GM21526 (cell line): Measurements from ENCODE around the gene THNSL1.
"Not testable (repeated sequence)": the region's sequence is repeated elsewhere in the genome, so short reads cannot be mapped to it uniquely, and the experiment has no call there.

ENCODE experiments used
- ATAC-seq: cut with Tn5 transposase; IDR thresholded peaks from one replicate; pipeline ENCODE4 v1.9.1; 2021; ENCODE audit warnings: moderate library complexity; ENCODE audit not compliant: unreplicated experiment, low FRiP score

Gene THNSL1

DNA sequence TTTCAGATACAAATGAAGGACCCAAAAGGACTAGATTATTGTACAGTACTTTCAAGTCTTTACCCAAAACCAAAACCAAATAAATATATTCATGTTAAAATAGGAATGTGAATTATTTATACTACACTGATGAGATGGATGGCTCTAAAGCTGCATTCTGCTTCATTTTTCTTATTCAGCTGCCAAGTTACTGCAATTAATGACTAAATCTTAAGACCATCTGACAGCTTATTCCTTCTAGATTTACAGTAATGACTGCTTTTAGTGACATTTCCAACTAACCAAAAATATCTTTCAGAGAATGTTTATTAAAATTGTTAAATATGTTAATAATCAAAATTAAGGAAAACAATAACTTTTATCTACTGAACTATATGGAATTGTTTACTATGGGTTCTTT lies 21.3 kb upstream of the THNSL1 start:
- no peak for ATAC-seq

DNA sequence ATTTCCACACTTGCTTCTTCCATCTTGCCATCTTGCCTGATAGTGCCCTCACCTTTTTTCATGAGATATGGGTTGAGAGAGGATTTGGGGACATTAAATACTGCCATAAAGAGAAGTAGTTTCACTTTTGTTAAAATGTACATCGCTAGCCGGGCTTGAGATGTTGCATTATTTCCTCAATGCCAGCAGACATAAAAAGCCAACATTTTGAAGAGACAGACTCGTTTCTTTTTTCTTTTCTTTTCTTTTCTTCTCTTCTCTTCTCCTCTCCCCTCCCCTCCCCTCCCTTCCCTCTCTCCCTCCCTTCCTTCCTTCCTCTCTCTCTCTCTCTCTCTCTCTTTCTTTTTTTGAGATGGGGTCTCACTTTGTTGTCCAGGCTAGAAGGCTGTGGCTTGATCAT lies 18.4 kb upstream of the THNSL1 start:
- ATAC-seq, result no peak

DNA sequence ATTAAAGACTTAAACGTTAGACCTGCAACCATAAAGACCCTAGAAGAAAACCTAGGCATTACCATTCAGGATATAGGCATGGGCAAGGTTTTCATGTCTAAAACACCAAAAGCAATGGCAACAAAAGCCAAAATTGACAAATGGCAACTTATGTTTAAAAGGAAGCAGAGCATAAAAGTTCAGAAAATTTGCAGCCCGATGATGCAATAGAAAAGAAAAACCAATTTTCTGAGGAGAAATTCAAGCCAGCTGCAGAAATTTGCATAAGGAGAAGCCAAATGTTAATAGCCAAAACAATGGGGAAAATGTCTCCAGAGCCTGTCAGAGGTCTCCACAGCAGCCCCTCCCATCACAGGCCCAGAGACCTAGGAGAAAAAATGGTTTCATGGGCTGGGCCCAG lies 4.8 kb upstream of the THNSL1 start:
- ATAC-seq, result not testable (repeated sequence)

GRCh38 chr10:25014579-25014978 lies 1.8 kb upstream of the THNSL1 start:
- no peak for ATAC-seq

DNA sequence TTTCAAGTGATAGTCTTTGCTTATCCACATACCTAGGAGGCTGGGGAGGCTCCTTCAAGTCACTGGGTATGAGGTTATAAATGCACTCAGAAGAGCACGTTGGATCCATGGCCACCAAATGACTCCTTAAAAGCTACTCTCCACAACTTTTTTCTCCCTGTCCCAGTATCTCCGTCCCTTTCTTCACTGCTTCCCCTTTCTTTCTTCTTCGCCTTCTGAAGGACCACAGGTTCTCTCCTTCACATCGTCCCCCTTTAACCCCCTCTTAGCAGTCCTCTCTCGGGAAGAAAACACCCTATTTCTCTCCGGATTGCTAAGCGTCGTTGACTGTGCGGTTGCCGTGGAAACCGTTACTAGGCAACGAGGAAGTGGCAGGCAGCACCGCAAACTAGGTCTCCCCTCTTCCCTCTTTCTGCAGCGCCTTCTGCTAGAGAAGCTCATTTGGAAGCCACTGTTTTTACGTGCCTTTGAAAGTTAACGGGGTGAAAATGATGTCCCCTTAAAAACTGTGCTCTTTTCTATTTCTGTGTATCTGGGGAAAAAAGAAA lies 510 bp upstream of the THNSL1 start, which contains the start of gene ENKUR:
Gene ENKUR, minus strand, starts transcription at position 331 of the 548 bp plus-strand sequence. Its CDS starts 222 bp downstream, at position 109.
- peak; percentile 68 for ATAC-seq

DNA sequence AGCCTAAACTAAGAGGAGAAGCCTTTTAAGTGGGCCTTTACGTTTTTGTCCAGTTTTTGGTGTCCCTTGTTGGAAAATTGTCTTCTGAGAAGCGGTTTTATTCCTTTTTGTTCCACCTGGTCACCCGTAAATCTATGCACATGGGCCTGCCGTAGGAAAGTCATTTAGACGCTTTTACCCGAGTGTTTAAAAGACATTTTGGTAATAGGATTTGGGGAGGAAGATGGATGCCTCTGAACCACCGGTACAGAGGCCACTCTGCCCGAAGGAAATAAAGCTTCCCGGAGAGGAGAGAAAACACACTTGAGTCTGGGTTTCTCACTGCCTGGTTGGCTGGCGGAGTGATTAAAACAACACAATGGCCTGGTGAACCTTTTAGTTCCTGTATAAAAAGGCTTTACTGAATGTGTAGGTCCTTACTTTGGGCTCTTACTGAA lies 760 bp downstream of the THNSL1 start:
- peak; percentile 3 for ATAC-seq

- ATAC-seq, result no peak
Measured at GRCh38 chr10:25017661-25018060, 1.2 kb downstream of the THNSL1 start.

DNA sequence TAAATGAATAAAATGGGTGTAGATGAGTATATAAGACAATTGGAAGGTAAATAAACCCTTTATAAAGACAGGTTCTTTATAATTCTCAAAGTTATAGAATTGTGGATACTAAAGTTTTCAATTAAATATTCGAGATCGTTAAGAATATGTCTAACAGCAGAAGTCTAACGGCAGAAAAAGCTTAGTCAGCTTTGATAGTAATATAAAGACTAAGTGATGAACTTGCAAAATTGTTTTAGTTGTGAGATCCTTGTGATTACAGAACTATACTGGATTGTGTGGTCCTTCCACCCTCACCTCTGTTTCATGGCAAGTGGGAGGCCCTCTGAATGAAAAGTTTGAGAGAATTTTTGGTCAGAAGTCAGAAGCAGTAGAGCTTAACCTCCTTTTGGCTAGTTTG lies 2.3 kb downstream of the THNSL1 start:
- ATAC-seq, result no peak

- ATAC-seq, result no peak
Measured at GRCh38 chr10:25023278-25023677, 6.9 kb downstream of the THNSL1 start.

- ATAC-seq, result no peak
Measured at GRCh38 chr10:25024528-25024927, 8.1 kb downstream of the THNSL1 start.

DNA sequence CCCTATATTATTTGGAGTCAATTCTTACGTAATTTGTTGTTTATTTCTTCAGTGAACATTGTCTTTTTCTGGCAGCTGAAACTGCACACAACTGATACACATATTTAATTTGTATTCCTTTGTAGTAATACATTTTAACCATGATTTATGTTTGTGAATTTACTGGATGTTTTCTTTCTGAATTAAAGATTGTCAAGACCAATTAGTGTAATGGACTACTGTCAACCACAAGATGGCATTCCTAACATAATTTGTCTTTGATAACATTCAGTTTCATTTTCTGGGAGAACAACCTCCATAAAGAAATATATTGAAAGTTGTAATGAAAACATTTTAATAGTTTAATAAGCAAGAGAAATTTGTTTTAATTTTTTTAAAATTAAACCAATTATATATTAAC lies 10.1 kb downstream of the THNSL1 start:
- ATAC-seq, result no peak

DNA sequence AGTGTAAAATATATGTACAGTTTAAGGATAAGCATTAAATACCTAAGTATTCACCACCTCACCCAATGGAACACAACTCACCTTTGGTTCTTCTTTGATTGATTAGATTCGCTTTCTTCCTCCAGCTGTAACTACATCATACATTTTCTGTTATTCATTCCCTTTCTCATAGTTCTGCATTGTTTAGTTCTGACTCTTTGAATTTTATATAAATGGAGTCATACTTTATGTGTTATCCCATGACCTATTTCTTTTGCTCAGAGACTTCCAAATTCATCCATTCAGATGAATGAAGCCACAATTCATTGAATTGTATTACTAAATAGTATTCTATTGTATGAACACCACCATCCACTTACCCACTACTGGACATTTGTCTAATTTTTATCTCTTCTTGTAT lies 12.3 kb downstream of the THNSL1 start:
- no peak for ATAC-seq

GRCh38 chr10:25029519-25029918 lies 13.1 kb downstream of the THNSL1 start:
- ATAC-seq, result no peak

DNA sequence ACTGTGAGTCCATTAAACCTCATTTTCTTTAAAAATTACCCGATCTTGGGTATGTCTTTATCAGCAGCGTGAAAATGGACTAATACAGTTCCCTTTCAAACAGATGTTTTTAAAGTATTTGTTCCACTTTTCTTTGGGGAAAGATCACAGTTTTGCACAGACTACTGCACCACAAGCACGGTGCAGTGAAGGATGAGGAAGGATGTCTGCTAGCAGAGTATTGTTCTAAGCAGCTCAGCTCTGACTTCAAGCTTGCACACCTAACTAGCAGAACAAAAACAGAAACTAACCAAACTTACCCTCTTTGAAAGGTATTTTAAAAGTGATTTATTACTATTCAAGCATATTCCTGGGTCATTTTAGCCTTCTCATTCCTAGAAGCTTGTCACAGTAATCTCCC lies 20.0 kb downstream of the THNSL1 start:
- ATAC-seq, result no peak

GRCh38 chr10:25038325-25038724 lies 21.9 kb downstream of the THNSL1 start:
- ATAC-seq, result no peak

GRCh38 chr10:25039531-25039930 lies 23.1 kb downstream of the THNSL1 start:
- ATAC-seq, result no peak

- ATAC-seq, result no peak
Measured at GRCh38 chr10:25046641-25047040, 30.2 kb downstream of the THNSL1 start.

GRCh38 chr10:25047088-25047487 lies 30.7 kb downstream of the THNSL1 start:
- ATAC-seq, result no peak

DNA sequence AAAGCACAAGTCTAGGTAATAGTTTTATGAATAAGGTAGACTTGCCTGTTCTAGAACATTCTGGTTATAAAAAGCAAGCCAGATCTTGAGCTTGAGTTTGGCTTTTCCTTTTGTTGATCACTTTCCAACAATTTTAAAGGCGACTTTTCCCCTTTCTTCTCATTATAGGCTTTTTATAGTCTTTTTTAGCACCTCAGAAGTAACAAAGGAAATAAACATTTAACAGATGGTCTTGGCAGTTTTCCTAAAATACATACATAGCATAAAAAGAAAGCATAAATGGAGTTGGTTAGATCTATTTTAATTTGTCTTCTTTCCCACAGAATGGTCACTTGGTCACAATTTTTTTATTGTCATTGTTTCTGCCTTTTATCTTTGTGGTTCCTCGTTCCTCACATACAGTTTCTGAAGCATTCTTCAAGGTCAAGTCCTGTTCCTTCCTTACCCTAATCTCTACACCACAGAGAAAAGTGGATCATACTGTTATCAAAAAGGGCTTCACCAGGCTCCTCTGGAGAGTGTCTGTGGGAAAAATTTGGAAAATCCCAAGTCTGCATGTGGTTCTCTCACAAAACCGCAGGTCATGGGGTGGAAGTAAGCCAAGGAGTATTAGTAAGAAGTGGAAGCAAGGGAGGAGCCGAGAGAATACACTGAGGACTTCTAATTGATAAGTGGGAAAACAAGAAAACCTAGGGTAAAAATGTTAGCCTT lies 31.3 kb downstream of the THNSL1 start:
- ATAC-seq, result no peak

DNA sequence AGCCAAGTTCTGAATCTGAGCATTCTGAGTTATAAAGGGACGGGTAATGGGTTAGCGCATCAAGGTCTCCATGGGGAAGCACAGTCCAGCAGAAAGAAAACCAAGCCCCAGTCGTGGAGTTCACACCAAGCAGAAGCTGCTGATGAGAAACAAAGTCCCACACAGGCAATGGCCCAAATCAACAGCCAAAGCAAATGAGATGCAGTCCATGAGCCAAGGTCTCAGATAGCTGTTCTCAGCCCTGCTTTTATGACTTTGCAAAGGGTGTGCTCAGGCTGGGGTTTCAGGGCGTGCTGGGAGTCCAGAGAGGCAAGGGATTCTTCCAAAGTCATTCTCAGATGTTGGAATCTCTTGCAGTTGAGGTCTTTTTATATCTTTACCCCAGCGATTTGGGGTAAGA lies 32.0 kb downstream of the THNSL1 start:
- ATAC-seq, result no peak

DNA sequence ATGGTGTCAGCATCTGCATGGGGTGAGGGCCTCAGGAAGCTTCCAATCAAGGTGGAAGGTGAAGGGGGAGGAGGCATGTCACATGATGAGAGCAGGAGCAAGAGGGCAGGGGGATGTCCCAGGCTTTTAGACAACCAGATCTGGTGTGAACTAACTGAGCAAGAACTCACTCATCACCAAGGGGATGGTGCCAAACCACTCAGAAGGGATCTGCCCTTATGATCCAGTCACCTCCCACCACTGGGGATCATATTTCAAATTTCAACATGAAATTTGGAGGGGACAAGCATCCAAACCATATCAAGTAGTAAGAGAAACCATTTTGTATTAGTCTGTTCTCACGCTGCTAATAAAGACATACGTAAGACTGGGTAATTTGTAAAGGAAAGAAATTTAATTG lies 33.6 kb downstream of the THNSL1 start:
- ATAC-seq, result no peak

GRCh38 chr10:25050402-25050801 lies 34.0 kb downstream of the THNSL1 start:
- ATAC-seq, result no peak
